ENCODE results near the gene RASGRP3.
"Not testable (repeated sequence)": the region's sequence is repeated elsewhere in the genome, so short reads cannot be mapped to it uniquely, and the experiment has no call there.

RASGRP3 gene

GRCh38 chr2:33457556-33458247, 18.7 kb upstream of the RASGRP3 start:
- no peak for DNase-seq (ENCODE audit: low read depth)

- no peak for DNase-seq (ENCODE audit: low read depth)
These were observed 18.1 kb upstream of the RASGRP3 start for GRCh38 chr2:33458248-33458819.

DNA sequence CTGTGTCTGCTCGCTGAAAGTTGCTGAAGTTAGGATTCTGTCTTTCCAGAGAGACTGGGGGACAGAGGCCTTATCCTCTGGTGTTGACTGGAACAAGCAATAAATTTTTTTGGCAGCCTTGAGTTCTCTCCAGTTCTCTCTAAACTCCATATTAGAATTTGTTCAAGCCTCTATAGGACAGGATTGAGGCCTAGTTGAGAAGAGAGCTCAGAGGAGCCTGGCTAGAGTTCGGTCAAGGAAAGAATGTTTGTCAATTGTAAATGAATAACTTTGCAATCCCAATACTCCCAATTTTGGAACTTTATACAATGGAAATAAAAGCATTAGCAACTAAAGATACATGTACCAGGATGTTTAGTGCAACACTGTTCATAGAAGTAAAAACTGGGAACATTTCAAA, 16.7 kb upstream of the RASGRP3 start:
- no peak for DNase-seq (ENCODE audit: low read depth)

GRCh38 chr2:33462512-33462911, 13.9 kb upstream of the RASGRP3 start:
- not testable (repeated sequence) for DNase-seq (ENCODE audit: low read depth)

- DNase-seq (ENCODE audit: low read depth): no peak
These were observed 9.0 kb upstream of the RASGRP3 start for GRCh38 chr2:33467413-33467812.

DNA sequence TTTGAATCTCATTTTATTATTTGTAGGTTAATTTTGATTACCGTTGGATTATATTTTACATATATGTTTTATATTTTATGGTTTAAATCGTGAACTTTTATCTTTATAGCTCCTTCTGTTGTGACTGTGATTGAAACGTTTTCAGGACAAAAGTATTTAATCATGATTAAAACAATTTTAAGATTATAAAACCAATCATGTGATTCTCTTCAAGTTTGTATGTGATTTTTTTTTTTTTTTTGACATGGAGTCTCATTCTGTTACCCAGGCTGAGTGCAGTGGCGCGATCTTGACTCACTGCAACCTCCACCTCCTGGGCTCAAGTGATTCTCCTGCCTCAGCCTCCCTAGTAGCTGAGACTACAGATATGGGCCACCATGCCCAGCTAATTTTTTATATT, 7.2 kb upstream of the RASGRP3 start:
- no peak for DNase-seq (ENCODE audit: low read depth)

GRCh38 chr2:33475224-33476130, 972 bp upstream of the RASGRP3 start:
- no peak for DNase-seq (ENCODE audit: low read depth)

- no peak for DNase-seq (ENCODE audit: low read depth)
These were observed 343 bp downstream of the RASGRP3 start for GRCh38 chr2:33476793-33477190.

GRCh38 chr2:33477473-33478468, 1.3 kb downstream of the RASGRP3 start:
- no peak for DNase-seq (ENCODE audit: low read depth)

- no peak for DNase-seq (ENCODE audit: low read depth)
These were observed 2.7 kb downstream of the RASGRP3 start for GRCh38 chr2:33478968-33479731.

GRCh38 chr2:33482518-33482917, 6.1 kb downstream of the RASGRP3 start:
- no peak for DNase-seq (ENCODE audit: low read depth)

GRCh38 chr2:33484042-33484621, 7.7 kb downstream of the RASGRP3 start:
- DNase-seq (ENCODE audit: low read depth): no peak

GRCh38 chr2:33485051-33485450, 8.6 kb downstream of the RASGRP3 start:
- no peak for DNase-seq (ENCODE audit: low read depth)

DNA sequence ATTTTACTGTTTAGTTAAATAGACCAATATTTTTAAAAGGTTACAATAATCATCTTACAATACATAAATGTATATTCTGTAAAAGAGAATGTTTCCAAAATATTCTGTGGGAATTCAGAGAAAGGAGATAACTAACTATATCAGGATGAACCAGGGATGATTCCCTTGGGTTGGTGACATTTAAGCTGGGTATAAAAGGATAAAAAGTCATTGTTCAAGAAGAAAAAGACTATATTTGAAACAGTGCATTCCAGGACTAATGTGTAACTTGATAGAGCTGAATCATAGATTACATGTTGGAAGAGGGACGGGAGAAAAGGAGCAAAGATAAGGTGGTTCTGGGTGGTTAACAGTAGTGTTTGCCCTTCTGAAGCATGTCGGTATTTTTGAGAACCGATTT, 10.1 kb downstream of the RASGRP3 start:
- no peak for DNase-seq (ENCODE audit: low read depth)

DNA sequence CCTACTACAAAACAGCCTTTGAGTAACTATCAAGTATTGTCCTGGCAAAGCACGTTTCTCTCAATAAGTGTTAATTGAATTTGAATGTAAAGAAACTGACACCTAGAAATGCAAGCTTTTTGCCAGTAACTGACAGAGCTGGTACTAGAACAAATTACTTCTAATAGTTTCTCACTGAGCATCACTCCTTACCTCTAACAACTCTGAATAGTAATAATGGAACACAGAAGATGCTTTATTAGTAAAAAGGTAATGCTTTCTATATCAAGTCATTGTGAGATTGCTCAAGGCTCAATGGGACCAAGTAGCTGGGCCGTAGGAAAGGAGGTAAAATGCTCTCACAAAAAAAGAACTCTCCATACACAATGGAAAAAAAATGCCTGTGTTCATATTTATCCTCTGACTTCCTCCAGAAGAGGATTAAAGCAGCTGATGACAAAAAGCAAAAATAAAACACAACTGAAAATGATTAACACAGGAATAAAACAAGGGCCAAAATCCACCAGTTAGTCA, 11.8 kb downstream of the RASGRP3 start:
- no peak for DNase-seq (ENCODE audit: low read depth)

DNA sequence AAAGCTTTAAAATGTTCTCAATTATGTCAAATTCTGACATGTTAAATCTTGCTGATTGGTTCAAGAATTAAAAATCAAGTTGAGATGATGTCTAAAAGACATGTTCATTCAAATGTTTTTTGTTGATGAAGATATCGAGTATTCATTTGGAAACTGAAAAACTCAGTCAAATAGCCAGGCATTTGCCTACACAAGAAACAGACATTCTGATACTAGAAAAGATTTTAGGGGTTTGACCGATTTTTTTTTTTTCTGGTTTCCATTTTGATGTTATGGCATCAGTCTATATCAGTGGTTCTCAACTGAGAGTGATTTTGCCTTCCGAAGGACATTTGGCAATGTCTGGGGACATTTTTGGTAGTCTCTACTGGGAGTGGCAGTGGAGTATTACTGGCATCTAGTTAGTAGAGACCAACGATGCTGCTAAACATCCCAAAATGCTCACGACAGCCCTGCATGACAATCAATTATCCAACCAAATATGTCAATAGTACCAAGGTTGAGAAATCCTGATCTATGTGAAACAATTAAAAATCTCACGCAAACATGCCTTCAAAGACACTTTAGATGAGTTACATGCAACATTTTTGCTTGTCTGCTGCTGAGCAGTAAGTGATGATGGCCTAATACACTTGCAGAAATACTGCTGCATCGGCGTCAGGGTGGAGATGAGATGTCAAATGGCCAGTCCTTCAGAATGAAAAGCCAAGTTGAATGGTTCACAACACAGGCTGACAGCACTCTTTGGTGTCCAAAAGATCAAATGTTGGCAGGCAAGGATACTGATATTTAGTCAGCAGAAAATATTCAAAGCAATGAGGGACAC, 12.5 kb downstream of the RASGRP3 start:
- no peak for DNase-seq (ENCODE audit: low read depth)

DNA sequence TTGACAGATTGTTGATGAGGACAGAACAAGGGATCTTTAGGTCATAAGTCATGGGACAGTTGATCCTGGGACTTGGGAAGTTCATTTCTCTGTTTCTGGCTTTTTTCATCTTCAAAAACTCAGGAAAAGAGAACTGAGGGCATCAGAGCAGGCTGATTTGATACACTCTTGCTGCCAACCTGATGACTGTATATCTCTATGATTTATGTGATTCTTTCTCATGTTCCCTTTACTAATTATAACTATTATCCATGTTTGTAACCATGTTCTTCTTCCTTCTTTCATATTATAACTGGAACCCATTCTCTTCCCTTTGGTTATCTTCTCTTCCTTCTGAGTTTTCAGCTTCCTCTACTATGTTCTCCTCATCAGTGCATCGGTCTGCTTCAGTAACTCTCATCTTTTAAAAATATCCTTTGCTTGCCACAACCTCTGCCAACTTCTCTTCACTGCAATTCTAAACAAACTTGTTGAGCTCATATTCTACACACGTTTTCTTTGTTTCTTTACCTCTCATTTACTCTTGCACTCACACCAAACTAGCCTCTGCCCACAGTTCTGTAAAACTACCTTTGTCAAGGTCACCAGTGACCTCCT, 13.5 kb downstream of the RASGRP3 start:
- DNase-seq (ENCODE audit: low read depth): no peak

GRCh38 chr2:33491441-33492084, 15.1 kb downstream of the RASGRP3 start:
- no peak for DNase-seq (ENCODE audit: low read depth)
